HG03025 (cell line): ENCODE data around the gene PIBF1.
"Not testable (repeated sequence)": the region's sequence is repeated elsewhere in the genome, so short reads cannot be mapped to it uniquely, and the experiment has no call there.

ENCODE experiments used
- ATAC-seq: cut with Tn5 transposase; IDR thresholded peaks from one replicate; pipeline ENCODE4 v1.9.1; 2021; ENCODE audit warnings: mild to moderate bottlenecking, moderate library complexity; ENCODE audit not compliant: unreplicated experiment, low FRiP score

The PIBF1 gene

DNA sequence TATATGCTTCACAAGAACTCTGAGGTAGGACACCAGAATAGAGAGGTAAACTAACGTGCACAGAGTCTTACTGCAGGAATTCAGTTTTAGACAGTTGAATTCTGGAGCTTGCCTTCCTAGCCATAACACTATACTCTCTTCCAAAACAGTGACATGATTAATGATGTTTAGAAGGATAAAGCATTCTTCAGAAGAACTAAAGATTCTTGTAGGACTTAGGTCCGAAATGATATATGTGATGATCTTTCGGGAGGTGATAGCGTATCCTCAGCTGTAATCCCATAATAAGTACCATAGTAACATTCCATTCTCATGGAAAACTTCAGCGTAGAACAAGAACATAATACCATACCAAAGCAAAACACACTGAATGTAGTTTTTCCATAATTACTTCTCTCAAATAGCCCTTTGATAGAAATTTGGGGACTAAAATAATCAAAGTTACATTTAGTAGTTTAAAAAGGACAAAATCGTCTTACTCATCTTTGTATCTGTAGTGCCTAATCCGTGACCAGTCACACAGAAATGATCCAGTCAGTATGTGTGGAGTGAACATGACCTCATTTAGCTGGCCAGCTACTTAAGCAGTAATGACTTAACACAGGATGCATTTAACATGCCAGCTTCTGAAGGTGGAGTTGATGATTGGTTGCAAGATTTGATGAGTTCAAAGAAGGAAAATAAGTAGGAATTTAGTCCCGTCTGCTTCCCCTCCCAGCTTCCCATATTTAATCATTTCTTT is 38.4 kb downstream of the PIBF1 start:
- ATAC-seq = no peak

DNA sequence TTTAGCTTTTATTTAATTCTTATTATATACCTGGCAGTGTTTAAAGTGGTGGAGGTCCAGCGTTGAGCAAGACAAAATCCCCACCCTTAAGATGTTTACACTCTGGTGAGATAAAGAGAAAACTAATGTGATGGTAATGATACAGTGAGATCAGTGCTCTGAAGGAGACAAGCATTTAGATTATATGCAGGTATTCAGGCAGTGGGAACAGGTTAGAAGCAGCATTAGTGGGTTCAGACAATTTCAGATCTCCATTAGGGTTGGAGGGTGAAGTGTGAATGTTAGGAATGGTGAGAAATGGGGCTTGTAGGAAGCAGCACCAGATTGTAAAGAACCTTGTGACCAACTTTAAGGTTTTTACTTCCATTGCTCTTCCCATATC is 39.0 kb downstream of the PIBF1 start:
- no peak for ATAC-seq

DNA sequence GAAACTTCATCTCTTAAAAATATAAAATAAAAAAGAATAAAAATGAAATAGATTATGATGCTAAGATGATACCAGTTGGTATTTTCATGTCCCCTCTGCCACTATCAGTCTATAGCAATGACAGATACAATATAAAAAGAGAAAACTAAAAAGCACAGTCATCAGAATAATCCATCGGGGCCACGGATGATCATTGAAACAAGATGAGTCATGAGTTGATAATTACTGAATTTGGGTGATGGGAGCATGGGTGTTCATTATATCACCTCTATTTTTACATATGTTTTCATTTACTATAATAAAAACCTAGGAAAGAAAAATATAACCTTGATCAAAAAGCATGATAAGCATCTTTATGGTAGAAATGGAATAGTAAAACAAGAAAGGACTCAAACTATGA is 41.1 kb downstream of the PIBF1 start:
- no peak for ATAC-seq

DNA sequence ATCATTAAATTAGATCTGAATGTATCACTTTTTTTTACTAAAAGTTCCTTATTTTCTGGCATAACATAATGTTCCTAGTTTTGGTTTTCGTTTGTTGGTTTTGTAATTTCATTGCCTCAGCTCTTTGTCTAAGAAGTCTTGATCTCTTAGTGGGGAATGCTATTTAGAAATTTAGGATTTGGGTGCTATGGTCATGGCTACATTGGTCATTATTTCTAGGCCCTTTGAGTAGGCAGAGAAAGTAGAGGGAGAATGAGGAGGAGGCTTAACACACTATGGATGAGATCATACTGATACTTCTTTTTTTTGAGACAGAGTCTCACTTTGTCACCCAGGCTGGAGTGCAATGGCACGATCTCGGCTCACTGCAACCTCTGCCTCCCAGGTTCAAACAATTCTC is 41.8 kb downstream of the PIBF1 start:
- ATAC-seq = no peak

DNA sequence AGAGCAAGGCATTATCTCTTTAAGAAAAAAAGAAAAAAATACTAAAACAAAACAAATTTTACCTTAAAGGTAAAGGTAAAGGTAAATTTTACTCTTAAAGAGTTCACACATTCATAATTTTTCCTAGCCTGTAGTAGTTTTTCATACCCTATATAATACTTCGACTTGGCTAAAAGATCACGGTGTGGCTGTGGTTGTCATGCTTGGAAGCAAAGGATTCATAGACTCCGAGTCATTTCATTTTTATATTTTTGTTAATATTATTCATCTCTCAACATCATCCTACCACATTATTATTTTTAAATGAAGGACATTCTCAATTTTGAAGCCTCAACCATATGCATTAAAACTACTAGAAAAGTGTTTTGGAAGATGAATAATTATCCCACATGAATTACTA is 52.7 kb downstream of the PIBF1 start:
- ATAC-seq = no peak

DNA sequence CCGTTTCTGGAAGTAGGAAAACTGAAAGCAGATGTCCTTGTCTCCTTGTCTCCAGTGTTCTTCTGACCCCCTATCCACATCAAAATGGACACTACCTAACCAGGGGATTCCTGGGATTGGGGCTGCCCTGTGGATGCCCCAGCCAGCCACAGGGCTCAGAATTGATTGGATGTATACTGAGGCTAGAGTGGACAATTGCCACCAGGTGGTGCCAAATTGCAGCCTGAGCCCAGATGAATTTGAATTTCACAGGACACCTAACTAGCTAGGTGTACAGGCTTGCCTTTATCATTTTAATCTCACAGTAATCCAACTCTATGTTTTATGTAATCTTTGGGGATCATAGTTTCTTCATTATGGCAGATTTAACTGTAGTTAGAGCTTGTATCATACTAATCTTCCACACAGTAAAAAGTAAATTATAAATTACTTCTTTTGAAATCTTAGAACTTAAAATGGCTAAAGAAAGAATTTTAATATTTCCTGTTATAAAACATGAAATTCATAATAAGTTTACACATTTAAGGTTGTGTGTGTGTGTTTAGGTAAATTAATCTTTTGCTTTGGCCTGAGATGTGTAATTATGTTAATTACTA is 58.0 kb downstream of the PIBF1 start:
- ATAC-seq = peak; percentile 89

DNA sequence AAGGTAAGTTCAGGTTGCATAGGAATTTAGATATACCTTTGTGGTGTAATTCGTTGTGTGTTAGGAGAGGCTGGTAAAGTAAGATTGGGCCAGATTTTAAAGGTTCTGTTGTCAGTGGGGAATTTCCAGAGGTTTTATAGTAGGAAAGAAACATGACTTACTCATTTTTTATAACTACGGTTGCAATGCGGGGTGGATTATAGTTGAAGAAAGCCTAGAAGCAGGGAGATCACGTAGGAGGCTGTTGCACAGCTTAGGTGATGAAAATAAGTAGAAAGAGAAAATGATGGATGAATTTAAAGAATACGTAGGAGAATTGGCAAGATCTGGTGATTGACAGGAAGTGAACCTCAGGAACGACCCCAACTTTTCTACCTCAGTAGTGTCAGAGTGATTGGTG is 61.1 kb downstream of the PIBF1 start:
- ATAC-seq = no peak

DNA sequence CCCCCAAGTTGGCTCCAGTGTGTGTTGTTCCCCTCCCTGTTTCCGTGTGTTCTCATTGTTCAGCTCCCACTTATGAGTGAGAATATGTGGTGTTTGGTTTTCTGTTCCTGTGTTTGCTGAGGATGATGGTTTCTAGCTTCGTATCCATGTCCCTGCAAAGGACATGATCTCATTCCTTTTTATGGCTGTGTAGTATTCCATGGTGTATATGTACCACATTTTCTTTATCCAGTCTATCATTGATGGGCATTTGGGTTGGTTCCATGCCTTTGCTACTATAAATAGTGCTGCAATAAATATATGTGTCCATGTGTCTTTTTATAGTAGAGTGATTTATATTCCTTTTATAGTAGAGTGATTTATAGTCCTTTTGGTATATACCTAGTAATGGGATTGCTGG is 63.2 kb downstream of the PIBF1 start:
- not testable (repeated sequence) for ATAC-seq

DNA sequence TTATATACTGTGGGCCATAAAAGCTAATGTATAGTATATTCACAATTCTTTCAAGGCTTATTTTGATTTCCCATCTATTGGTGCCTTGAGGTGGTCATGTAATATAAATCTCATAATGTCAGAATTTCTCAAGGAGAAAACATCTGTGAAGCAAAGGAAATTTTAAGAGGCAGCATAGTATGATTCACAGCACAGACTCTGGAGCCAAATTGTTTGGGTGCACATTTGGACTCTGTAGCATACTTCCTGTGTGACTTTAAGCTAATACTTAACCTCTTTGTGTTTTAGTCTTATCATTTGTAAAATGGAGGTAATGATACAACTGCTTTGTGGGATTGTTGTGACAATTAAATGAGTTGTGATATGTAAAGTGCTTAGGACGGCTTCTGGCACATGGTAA is 67.6 kb downstream of the PIBF1 start:
- ATAC-seq = no peak

DNA sequence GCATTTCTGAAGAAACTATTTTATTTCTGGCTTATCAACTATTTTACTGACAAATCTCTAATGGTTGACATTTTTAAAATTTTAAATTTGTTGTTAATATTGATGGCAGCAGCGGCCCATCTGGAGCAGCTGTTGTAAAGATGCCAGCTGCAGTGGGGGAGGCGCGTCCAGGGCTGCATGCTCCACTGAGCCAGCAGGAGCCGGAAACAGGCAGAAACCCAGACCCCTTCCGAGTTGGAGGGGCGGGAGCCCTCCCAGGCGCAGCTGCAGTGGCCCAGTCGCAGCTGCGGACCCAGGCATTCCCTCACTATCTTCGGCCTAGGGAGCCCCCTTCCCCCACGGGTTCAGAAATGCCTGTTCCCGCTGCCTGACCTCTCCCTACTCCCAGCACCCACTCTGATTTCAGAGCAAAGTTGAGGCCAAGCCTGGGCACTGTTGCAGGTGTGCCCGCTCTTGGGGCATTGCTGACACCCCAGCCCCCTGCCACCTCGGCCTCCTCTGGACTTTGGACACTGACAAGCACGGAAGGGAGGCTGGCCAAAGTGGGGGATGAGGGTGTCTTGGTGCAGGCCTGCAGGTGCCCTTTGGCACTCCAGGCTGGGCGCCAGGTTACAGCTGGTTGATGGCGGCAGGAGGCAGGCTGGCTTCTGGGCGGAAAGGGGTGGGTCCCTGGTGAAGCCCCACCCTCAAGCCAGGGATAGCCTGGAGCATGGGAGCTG is 69.2 kb downstream of the PIBF1 start:
- no peak for ATAC-seq

DNA sequence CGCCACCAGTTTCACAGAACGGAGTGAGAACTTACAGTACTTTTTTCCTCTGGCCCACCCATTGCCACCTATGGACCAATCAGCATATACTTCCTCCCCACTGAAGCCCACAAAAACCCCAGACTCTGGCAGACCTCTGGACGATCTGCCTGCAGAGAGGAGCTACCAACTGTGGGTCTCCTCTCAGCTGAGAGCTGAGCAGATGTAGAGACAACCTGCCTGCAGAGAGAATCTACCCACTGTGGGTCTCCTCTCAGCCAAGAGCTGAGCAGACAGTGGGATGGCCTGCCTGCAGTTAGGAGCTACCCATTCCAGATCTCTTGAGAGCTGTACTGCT is 69.7 kb downstream of the PIBF1 start:
- ATAC-seq = no peak

DNA sequence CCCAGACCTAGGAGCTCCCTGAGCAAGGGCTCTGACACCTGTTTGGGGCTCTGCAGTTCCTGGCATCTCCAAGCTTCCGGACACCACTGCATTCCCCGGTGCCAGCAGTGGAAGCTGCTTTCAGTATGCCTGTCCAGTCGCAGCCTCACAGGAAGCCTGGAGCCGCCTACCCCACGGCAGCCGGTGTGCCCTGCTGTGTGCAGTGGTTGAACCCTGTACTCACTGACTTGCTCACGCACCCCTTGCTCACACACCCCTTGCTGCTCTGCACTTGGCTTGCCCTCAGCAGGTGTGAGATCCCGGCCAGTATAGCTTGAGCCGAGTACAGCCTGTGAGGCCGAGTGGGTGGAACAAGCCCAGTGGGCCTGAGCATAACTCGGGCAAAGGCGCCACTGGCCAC is 70.3 kb downstream of the PIBF1 start:
- ATAC-seq = no peak

DNA sequence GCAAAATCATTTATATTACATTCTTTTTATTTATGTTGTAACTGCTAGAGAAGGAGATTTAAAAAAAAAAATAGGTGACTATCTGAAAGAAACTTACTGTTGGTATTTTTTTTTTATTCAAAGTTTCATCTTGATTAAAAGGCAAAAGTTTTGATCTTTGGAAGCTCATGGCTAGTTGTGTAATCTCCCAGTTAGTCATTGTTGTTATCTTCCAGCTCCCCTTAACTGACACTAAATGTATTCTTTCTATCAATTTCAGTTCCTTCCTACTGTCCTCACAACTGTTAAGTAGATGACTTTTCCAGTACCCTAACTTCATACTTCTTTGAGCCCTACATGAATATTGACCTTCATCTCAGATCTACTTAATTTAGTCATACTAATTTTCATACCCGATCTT is 71.1 kb downstream of the PIBF1 start:
- no peak for ATAC-seq

DNA sequence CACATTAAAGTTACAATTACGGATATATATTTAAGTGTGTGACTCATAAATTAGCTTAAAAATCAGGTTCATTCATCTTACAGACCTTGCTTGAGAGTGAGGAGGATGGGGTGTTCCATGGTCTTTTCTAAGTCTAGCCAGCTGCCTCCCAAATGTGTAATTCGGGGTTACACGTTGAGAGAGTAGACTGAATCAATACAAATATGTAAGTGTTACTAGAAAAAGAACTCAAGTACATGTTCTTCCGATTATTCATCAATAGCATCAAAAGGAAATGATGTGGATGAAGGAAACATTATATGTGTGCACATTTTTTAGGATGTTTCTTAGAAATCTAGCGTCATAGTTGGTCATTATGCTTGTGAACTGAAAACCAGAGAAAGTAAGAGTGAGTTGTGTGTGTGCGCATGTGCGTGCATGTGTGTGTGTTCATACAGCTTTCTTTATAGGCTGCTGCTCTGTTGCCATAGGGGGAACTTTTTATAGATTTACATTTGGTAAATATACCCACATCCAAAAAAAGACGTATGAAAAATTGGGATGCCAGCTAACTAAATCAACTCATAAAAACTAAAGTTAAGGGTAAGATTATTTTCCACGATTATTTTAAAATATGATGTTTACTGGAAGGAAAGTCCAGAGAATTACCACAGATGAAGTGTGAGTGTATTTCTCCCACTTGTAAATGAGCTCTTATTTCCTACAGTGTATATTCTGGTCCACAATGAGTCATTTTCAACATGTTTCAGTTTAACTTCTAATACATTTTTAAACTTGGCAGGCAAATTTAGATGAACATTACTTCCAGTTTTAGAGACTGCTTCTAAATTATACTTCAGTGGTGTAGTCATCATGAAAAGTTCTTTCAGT is 82.4 kb downstream of the PIBF1 start:
- peak; percentile 92 for ATAC-seq

DNA sequence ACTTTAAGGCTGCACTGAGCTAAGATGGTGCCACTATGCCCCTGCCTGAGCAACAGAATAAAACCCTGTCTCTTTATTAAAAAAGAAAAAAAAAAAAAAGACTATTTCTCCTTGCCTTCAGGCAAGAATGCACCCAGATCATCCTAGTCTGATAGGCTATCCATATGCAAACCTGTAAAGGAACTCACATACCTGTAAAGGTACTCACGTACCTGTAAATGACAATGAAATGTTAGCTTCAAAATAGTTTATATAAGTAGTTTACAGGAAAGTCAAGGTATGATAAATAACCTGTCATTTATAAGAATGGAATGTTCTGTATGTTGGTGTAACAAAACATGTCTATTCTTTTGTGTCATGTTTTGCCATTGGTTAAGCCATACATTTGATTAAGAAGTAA is 86.3 kb downstream of the PIBF1 start:
- no peak for ATAC-seq

DNA sequence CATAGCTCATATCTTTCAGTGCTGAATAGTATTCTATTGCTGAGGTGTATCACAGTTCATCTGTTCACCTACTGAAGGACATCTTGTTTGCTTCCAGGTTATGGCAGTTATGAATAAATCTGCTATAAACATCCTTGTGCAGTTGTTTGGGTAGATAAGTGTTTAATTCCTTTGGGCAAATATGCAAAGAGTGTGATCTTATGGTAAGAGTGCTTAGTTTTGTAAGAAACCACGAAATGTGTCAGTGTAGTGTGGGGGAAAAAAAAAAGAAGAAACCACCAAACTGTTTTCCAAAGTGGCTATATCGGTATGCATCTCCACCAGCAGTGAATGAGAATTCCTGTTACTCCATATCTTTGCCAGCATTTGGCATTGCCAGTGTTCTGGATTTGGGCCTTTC is 93.3 kb downstream of the PIBF1 start:
- ATAC-seq = no peak

DNA sequence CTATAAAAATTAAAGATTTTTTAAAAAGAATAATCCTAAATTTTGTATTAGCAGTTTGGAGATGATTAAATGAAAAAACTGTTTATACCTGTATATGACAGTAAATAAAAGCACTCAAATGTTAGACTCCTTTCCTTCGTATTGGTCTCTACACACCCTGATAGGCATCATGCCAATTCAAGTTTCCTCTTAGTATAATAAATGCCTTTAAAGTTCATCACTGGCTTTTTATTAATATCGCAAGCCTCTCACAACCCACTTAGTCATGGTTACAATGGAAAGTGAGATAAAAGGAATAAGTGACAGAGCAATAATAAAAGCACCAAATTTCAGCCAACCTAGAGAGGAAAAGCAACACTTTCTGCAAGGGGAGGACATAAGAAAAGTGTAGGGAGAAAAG is 102.2 kb downstream of the PIBF1 start:
- no peak for ATAC-seq

DNA sequence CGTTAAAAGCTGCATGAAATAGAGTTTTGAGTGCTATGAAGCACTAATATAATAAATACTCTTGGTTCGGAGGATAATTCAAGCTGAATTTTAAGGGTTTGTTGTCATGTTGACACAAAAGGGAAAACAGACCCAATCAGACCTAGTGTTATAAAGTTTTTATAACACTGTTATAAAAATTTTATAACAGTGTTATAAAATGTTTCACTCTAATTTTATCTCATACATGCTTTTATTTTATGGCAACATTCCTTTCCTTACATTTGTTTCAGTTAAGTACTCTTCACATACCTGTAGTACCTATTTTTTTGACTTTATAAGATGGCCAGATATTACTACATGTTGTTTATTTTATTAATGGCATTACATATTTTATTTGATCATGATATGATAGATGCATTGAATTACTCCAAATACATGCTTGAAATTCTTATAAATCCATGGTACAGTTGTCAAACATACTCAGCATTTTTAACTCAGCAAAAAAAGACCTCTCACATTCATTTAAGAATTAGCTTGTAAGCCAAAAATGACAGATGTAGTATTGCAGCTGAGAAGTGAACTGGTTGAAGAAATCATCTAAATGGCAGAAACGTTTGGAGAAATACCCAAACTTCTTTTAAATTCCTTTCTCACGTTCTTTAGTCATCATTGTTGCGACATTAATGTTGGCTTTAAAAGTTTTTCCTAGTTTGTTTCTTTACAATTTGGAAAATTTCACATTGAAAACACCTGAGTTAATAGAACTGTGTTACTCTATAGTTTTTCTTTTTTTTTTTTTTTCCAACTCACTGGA is 104.5 kb downstream of the PIBF1 start:
- no peak for ATAC-seq

DNA sequence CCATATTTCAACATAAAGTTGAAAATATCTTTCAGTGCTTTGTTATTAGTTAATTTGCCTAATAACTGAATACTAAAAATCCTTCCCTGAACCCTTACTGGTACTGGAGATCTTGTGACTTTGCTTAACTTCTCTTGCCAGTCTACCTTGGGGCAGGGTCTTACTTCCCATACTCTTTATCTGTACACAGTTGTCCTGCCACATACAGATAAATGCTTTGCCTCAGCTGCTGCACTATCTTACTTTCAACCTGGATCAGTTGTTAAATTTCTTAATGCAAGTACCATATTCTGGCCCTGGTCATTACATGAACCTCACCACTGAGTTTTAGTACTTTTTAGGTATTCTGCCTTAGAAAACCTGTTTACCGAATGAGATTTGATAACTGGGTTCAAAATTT is 107.6 kb downstream of the PIBF1 start:
- ATAC-seq = no peak

DNA sequence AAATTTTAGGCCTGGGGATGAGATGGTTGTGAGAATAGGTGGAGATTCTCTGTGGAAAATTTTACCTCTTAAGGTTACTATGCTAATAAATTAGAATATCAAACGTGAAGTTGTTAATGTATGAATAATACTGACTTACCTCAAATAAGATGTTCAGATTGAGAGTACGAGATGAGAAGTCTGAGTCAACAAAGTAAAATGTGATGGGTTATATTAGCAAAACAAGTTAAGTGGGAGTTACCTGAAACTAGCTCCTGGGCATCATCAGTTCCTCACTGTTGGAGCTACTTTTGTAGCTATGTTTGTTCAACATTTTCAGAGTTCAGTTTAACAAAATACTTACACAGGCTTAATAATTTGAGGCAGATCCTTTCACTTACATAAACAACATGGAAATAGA is 108.6 kb downstream of the PIBF1 start:
- no peak for ATAC-seq
